ENCODE data around the gene OR5AK2.
"Not testable (repeated sequence)": the region's sequence is repeated elsewhere in the genome, so short reads cannot be mapped to it uniquely, and the experiment has no call there.

The OR5AK2 gene, protein sequence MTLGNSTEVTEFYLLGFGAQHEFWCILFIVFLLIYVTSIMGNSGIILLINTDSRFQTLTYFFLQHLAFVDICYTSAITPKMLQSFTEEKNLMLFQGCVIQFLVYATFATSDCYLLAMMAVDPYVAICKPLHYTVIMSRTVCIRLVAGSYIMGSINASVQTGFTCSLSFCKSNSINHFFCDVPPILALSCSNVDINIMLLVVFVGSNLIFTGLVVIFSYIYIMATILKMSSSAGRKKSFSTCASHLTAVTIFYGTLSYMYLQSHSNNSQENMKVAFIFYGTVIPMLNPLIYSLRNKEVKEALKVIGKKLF

DNA sequence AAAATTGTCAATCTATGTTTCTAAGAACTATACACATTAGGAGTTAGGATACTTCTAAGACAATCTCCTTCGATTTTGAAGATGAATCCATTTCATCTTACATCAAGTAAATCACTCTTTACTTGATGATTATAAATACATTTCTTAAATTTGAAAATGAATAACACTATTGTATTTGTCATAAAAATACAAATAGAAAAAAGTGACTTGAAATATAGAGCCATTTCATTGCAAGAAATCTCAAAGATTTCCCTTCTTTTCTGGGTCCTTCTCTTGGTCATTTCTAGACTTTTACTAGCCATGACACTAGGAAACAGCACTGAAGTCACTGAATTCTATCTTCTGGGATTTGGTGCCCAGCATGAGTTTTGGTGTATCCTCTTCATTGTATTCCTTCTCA, at the start of gene OR5AK2:
Gene OR5AK2 (plus strand): TSS at position 301 of the 400 bp plus-strand sequence. CDS start 0 bp downstream, at position 301.
- no peak for DNase-seq

DNA sequence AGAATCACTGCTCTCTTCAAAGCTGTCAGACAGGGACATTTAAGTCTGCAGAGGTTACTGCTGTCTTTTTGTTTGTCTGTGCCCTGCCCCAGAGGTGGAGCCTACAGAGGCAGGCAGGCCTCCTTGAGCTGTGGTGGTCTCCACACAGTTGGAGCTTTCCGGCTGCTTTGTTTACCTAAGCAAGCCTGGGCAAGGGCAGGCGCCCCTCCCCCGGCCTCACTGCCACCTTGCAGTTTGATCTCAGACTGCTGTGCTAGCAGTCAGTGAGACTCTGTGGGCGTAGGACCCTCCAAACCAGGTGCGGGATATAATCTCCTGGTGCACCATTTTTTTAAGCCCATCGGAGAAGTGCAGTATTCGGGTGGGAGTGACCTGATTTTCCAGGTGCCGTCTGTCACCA, 43.2 kb upstream of the OR5AK2 start:
- not testable (repeated sequence) for DNase-seq

DNA sequence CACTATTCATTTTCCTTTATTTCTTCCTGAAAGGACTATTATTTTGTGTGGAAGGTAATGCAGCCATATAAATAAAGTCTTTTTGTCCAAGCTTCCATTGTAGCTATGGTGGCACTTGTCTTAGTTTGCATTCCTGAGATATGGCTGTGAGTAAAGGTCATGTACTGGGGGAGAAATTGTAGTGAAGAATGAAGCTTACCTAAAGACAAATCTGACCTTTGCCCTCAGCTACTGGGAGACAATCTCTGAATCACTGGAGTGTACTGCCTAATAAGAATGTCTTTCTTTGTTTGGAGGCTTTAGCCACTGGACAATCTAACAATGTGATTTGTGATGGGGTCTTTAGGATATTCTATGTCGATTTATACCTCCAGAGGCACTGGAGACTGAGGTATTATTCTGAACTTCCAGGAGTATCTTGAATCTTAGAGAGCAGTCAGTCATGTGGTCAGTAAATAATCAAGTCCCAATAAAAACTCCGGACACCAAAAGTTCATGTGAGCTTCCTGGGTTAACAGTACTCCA, 39.7 kb upstream of the OR5AK2 start:
- no peak for DNase-seq

DNA sequence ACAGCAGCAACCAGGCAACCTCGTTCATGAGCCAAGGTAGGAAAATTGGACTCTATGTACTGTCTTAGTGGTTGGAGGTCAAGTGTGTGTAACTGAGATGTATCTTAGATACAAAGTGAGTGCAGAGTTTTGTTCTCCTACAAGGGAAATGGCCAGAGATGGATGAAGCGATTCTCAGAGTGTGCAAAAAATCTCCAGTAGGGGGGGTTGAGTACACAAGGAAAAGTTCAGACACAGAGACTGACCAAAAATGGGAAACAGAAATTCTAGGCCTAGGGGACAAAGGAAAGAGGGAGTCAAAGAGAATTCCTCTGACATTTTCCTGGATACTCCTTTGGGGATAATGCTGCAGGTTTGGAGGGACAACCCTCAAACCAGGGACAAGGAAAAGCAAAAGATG, 38.2 kb upstream of the OR5AK2 start:
- no peak for DNase-seq

DNA sequence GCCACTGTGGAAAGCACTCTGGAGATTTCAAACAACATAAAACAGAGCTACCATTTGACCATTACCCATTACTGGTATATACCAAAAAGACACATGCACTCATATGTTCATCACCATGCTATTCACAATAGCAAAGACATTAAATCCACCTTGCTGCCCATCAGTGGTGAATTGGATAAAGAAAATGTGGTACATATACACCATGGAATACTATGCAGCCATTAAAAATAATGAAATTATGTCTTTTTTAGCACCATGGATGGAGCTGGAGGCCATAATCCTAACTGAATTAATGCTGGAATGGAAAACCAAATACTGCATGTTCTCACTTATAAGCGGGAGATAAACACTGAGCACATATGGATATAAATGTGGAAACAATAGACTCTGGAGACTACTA, 34.8 kb upstream of the OR5AK2 start:
- DNase-seq = not testable (repeated sequence)

DNA sequence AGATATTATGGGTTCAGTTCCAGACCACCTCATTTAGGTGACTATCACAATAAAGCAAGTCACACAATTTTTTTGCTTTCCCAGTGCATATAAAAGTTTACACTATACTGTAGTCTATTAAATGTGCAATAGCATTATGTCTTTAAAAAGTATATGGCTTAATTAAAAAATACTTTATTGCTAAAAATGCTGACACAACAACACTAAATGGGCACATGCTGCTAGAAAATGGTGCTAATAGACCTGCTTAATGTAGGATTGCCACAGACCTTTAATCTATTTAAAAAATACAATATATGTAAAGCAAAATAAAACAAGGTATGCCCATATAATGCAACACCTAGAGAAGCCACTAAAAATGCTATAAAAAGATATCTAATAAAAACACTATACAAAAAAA, 27.1 kb upstream of the OR5AK2 start:
- DNase-seq = no peak

DNA sequence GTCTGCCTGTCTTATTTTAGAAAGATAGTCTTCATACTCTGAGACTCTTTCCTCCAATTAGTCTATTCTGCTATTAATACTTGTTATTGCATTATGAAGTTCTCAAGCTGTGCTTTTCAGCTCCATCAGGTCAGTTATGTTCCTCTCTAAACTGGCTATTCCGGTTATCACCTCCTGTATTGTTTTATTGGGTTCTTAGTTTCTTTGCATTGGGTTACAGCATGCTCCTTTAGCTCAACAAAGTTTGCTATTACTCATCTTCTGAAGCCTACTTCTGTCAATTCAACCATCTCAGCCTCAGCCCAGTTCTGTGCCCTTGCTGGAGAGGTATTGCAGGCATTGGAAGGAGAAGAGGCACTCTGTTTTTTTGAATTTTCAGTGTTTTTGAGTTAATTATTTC, 21.0 kb upstream of the OR5AK2 start:
- DNase-seq = no peak

DNA sequence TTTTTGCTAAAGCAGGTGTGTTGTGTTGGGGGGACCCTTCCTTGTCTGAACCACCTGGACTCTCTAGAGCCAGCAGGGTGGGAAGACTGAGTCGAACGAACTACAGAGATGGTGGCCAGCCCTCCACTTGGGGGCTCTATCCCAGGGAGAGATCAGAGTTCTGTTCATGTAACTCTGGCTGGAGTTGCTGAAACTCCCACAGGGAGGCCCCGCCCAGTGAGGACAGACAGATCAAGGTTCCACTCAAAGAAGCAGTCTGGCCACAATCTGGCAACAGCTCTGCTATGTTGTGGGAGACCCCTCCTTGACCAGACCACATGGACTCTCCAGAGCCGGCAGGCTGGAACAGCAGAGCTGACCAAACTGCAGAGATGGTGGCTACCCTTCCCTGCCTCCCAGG, 20.2 kb upstream of the OR5AK2 start:
- no peak for DNase-seq

DNA sequence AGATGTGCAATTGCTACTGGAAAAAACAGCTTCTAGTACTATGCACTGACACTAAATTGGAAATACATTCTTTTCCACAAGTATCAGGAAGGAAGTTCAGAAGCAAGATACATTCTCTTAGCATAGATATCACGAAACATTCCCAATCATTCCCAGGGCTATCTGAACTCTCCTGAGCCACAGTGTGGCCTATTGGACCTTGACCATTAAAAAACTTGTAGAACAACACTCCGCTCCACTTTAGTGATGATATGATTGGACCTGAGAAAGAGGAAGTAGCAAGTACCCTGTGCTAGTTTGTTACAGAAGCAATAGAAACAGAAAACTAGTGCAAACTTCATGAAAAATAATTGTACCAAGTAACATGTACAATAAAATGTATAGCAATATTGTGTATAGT, 11.4 kb upstream of the OR5AK2 start:
- no peak for DNase-seq

DNA sequence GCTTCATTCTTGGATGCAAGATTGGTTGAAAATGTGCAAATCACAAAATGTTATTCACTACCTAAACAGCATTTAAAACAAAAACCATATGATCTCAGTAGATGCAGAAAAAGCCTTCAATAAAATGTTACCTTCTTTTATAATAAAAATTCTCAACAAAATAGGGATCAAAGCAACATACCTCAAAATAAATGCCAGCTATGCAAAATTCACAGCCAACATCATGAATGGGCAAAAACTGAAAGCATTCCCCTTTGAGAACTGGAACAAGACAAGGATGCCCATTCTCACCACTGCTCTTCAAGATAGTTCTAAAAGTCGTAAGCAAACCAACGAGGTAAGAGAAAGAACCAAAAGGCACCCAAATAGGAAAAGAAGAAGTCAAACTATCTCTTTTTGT, 2.0 kb downstream of the OR5AK2 start:
- no peak for DNase-seq

DNA sequence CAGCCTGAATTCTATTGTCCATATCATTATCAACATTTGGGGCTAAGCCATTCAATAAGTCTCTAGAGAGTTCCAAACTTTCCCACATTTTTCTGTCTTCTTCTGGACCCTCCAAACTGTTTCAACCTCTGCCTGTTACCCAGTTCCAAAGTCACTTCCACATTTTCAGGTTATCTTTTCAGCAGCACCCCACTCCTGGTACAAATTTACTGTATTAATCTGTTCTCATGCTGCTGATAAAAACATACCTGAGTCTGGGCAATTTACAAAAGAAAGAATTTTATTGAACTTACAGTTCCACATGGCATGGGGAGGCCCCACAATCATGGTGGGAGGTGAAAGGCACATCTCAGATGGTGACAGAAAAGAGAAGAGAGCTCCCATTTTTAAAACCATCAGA, 5.8 kb downstream of the OR5AK2 start:
- DNase-seq = no peak

DNA sequence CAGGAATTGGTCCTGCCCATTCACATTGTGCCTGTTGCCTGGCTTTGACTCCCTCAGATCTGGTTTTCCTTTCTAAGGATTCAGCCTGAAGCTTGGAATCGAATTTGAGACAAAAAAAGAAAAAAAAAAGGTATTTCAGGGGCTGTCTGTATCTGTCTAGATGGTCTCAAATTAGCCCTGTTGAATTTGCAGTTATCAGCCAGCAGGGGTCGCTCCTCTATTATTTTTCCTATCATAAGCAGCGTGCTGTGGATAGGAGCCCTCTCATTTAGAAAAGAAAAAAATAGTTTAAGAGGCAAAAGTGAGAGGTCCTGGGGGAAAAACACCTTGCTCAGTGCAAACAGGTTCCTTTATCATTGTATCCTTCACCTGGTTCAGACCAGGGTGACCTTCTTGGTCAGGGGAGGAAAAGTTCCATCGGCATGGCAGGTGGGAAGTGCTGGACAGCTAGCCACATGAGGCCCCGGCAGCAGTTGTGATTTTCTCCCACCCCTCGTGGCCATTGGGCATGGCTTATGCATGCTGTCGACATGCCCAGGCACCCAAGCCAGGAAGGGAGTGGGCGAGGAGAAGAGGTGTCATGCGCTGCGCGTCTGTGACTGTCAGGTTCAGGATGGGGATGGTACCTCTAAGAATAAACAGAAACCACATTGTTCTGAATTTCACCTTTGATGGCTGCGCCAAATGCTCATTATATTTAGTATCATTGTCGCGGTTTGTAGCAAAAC, 13.1 kb downstream of the OR5AK2 start:
- no peak for DNase-seq

DNA sequence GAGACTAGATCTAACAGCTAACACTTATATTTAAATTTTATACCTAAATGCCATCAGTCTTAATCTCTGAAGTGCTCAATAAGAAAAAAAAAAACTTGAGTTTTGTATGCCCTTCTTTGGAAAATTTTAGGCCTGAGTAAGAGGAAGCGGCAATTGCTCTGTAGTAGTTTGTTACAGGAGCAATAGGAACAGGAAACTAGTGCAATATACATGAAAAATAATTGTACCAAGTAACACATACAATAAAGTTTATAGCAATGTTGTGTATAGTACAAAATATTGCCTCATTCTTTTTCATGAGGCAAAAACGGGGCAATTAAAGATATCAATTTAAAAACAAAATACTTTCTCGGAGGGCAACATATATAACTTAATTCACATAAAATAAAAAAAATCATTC, 19.7 kb downstream of the OR5AK2 start:
- no peak for DNase-seq

DNA sequence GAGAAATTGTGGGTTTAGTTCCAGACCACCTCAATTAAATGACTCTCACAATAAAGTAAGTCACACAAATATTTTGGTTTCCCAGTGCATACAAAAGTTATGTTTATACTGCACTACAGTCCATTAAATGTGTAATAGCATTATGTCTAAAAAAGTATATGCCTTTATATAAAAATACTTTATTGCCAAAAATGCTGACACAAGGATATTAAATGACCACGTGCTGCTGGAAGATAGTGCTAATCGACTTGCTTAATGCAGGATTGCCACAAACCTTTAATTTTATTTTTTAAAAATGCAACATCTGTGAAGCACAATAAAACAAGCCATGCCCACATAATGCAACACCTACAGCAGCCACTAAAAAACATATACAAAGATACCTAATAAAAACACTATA, 27.0 kb downstream of the OR5AK2 start:
- DNase-seq = no peak

DNA sequence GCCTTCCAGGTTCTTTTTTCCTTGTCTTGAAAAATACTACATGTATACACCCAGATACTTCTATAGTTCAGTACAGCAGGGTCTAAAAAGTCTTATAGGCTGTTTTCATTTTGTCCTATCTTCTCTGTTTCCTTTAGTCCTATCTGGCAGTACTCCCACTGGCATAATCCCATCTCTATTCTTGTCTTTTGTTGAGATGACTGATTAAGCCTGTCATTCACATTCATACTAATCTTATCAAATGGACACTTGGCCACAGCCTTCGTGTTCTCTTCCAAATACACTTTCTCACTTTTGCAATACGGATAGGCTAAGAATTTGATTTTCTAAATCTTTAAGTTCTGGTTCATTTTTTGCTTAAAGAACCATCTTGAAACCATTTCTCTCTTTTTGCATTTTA, 42.8 kb downstream of the OR5AK2 start:
- DNase-seq = no peak

All from NCI-H187 treated with DMSO at 0.1 percent for 48 hours (cell line).